ENCODE results near the gene SRRM4.

SRRM4 gene

DNA sequence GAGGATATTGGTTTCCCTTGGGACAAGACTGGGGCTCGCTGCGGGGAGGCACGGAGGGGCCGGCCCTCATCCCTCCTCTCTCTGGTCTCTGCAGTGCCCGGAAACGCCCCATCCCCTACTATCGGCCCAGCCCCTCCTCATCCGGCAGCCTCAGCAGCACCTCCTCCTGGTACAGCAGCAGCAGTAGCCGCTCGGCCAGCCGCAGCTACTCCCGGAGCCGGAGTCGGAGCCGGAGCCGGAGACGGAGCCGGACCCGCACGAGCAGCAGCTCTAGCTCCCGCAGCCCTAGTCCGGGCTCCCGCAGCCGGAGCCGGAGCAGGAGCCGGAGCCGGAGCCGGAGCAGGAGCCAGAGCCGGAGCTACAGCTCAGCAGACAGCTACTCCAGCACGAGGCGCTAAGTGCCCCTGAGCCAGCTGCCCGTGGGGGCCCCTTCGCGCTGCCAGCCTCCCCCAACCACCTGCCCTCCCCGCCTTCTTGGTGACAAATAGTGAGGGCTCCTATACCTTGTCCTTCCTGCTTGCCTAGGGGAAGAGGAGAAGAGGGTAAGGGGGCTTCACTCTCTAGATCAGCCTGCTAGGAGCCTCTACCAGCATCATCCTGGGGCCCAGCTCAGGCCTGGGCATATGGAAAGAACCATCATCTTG lies 175.2 kb downstream of the SRRM4 start:
- H3K36me3 ChIP-seq (ENCODE audit: control insufficient read depth in 1 of 2, insufficient read depth in 2 of 2, low read length in 2 of 2): no peaks in the 10 kb centered on the region
- H3K27me3 ChIP-seq (ENCODE audit: low read depth, low read length): no peaks in the 10 kb centered on the region
- no peak overlapping the region for H3K4me3 ChIP-seq (ENCODE audit: low read depth in 1 of 2, low read length in 2 of 2)
- no peak overlapping the region for H3K27ac ChIP-seq (ENCODE audit: low read length)
- H3K4me1 ChIP-seq (ENCODE audit: control insufficient read depth in 1 of 2, insufficient read depth in 2 of 2, low read length in 2 of 2): no peaks in the 10 kb centered on the region
- peaks cover 0 to 2% of the 10 kb centered on the region in 2 donors for H3K9me3 ChIP-seq (ENCODE audit: control insufficient read depth in 1 of 2, low read length in 2 of 2)

DNA sequence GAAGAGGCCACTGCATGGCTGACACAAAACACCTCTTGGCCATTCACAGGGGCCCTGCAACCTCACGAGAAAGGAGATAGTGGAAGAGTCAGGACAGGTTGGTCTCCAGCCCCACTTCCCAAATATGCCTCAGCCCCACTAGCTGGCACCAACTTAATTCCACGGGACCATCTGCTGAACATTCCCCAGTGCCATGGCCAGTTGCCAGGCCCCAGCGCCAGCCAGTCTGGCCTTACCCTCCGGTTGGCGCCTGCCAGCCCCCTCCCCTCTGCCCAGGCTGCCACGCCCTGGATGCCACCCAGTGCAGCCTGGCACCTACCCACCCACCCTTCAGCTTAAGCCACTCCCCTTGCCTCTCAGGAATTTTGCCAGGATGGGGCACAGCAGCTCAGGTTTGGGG lies 176.2 kb downstream of the SRRM4 start:
- Histone ChIP-seq H3K27me3 (ENCODE audit: low read depth, low read length) (no peaks in the 10 kb centered on the region), H3K27ac (ENCODE audit: low read length) (no peak overlapping the region), H3K4me3 (ENCODE audit: low read depth in 1 of 2, low read length in 2 of 2) (no peak overlapping the region)

DNA sequence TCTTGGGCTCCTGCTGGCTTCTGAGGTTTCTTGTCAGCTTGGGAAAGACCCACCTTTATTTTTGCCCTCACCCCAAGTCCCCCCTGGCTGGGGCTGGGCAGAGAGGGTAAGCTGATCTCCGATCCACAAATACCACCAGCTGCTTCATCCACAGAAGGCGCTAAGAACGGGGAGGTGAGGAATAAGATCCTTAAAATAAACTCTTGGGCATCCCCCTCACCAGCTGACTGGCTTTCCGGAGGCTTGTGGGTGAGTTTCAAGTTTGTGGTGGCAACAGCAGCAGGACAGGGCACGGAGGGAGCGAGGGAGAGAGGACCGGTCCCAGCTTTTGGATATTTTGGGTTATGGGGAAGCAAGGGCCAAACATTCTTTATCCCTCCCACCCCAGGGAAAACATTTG lies 176.6 kb downstream of the SRRM4 start:
- no peaks in the 10 kb centered on the region for H3K4me1 ChIP-seq (ENCODE audit: control insufficient read depth in 1 of 2, insufficient read depth in 2 of 2, low read length in 2 of 2)
- H3K27me3 ChIP-seq (ENCODE audit: low read depth, low read length): no peaks in the 10 kb centered on the region
- H3K4me3 ChIP-seq (ENCODE audit: low read depth in 1 of 2, low read length in 2 of 2): no peak overlapping the region
- H3K36me3 ChIP-seq (ENCODE audit: control insufficient read depth in 1 of 2, insufficient read depth in 2 of 2, low read length in 2 of 2): no peaks in the 10 kb centered on the region
- H3K9me3 ChIP-seq (ENCODE audit: control insufficient read depth in 1 of 2, low read length in 2 of 2): no peaks in the 10 kb centered on the region
- H3K27ac ChIP-seq (ENCODE audit: low read length): no peak overlapping the region

More for the DNA sequence above, 176.2 kb downstream of the SRRM4 start:
- no peaks in the 10 kb centered on the region for H3K36me3 ChIP-seq (ENCODE audit: control insufficient read depth in 1 of 2, insufficient read depth in 2 of 2, low read length in 2 of 2)
- no peaks in the 10 kb centered on the region for H3K9me3 ChIP-seq (ENCODE audit: control insufficient read depth in 1 of 2, low read length in 2 of 2)
- no peaks in the 10 kb centered on the region for H3K4me1 ChIP-seq (ENCODE audit: control insufficient read depth in 1 of 2, insufficient read depth in 2 of 2, low read length in 2 of 2)

DNA sequence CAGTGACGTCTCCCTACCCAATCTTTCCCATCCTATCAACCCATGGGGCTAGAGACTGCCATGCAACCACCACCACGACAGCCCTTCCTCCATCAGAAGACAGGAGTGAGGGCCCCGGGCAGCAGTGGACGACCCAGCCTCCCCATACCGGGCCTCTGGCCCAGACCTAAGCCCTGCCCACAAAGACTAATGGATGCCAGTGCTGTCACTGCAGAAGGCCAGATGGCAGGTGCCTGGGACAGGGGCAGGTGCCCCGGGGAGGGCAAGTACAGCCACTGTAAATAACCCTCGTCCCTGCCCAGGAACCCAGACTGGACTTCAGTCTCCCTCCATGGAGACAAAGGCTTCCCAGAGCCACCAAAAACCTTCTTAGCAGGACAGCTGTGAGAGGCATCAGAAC lies 177.1 kb downstream of the SRRM4 start:
- Histone ChIP-seq H3K4me3 (ENCODE audit: low read depth in 1 of 2, low read length in 2 of 2) (no peak overlapping the region), H3K9me3 (ENCODE audit: control insufficient read depth in 1 of 2, low read length in 2 of 2) (no peaks in the 10 kb centered on the region), H3K36me3 (ENCODE audit: control insufficient read depth in 1 of 2, insufficient read depth in 2 of 2, low read length in 2 of 2) (no peaks in the 10 kb centered on the region), H3K4me1 (ENCODE audit: control insufficient read depth in 1 of 2, insufficient read depth in 2 of 2, low read length in 2 of 2) (no peaks in the 10 kb centered on the region), H3K27ac (ENCODE audit: low read length) (no peak overlapping the region), H3K27me3 (ENCODE audit: low read depth, low read length) (no peaks in the 10 kb centered on the region)

DNA sequence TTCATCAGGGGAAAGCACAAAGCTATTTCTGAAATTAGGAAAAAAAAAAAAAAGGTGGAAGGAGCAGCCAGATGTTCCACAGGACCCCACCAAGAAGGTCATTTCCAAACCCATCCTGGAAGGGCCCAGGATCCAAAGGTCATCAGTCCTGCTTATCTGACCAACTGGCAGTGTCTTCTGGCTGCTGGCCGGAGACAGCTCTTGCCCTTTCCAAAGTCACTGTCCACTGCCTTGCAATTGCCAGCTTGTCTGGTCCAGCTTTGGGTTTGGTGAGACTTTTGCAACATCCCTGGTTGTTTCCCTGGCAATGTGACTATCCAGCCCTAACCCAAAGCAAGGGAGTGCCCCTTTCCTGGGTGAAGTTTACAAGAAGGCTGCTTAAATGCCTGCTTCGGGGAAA lies 178.5 kb downstream of the SRRM4 start:
- Histone ChIP-seq H3K27me3 (ENCODE audit: low read depth, low read length) (no peaks in the 10 kb centered on the region), H3K4me3 (ENCODE audit: low read depth in 1 of 2, low read length in 2 of 2) (no peak overlapping the region), H3K27ac (ENCODE audit: low read length) (no peak overlapping the region), H3K36me3 (ENCODE audit: control insufficient read depth in 1 of 2, insufficient read depth in 2 of 2, low read length in 2 of 2) (no peaks in the 10 kb centered on the region), H3K4me1 (ENCODE audit: control insufficient read depth in 1 of 2, insufficient read depth in 2 of 2, low read length in 2 of 2) (no peaks in the 10 kb centered on the region), H3K9me3 (ENCODE audit: control insufficient read depth in 1 of 2, low read length in 2 of 2) (no peaks in the 10 kb centered on the region)

DNA sequence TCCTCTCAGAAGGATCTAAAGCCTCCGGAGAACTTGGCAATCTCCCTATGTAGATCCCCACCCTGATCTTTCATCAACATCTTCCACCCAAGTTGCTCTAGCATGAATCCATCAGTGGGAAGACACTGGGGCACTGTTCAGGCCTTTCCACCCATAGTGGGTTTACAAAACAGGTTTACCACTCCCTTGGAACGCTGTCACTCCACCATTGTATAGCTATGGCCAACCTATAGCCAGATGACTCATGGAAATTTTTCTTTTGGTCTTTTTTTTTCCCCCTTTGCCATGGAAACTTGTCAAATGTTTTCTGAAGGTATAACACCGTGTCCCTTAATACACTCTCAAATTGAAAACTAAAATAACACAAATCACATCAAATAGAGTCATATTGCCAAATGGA lies 186.6 kb downstream of the SRRM4 start:
- Histone ChIP-seq H3K9me3 (ENCODE audit: control insufficient read depth in 1 of 2, low read length in 2 of 2) (no peaks in the 10 kb centered on the region), H3K36me3 (ENCODE audit: control insufficient read depth in 1 of 2, insufficient read depth in 2 of 2, low read length in 2 of 2) (no peaks in the 10 kb centered on the region), H3K4me3 (ENCODE audit: low read depth in 1 of 2, low read length in 2 of 2) (no peak overlapping the region), H3K27ac (ENCODE audit: low read length) (no peak overlapping the region), H3K4me1 (ENCODE audit: control insufficient read depth in 1 of 2, insufficient read depth in 2 of 2, low read length in 2 of 2) (no peaks in the 10 kb centered on the region), H3K27me3 (ENCODE audit: low read depth, low read length) (no peaks in the 10 kb centered on the region)

DNA sequence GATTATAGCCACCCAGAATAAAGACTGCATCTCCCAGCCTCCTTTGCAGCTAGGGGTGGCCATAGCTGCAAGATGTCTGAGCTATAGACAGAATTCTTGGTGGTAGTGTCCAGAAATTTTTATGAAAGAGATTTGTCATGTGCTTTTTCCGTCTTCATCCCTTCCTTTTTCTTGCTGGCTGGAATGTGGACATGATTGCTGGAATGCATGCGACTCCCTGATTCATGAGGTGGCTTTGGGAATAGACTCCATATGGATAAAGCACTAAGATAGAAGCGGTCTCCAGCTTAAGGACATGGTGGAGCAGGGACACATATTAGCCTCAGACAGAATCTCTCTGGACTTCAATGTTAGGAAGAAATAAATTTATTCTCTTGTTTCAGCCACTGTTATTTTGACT lies 187.4 kb downstream of the SRRM4 start:
- H3K36me3 ChIP-seq (ENCODE audit: control insufficient read depth in 1 of 2, insufficient read depth in 2 of 2, low read length in 2 of 2): no peaks in the 10 kb centered on the region
- no peak overlapping the region for H3K4me3 ChIP-seq (ENCODE audit: low read depth in 1 of 2, low read length in 2 of 2)
- H3K27ac ChIP-seq (ENCODE audit: low read length): no peak overlapping the region
- H3K4me1 ChIP-seq (ENCODE audit: control insufficient read depth in 1 of 2, insufficient read depth in 2 of 2, low read length in 2 of 2): no peaks in the 10 kb centered on the region
- no peaks in the 10 kb centered on the region for H3K27me3 ChIP-seq (ENCODE audit: low read depth, low read length)
- no peaks in the 10 kb centered on the region for H3K9me3 ChIP-seq (ENCODE audit: control insufficient read depth in 1 of 2, low read length in 2 of 2)

DNA sequence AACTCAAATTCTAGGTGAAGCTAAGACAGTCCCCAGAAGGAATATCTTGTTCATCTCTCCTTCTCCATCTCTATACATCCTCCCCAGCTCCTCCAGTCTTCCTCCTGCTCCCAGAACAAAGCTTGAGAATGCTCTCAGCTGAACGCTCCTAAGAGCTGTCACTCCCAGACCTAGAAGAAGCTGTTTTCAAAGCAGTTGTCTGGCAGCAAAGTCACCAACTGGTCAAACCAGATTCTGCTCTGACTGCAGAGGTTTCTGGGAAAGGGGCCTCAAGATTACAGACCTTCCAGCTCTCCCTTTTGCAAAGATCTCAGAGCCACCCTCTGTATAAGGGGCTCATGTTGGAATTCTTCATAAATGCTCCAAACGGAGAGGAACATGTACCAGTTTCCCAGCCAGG lies 187.8 kb downstream of the SRRM4 start:
- no peak overlapping the region for H3K4me3 ChIP-seq (ENCODE audit: low read depth in 1 of 2, low read length in 2 of 2)
- H3K4me1 ChIP-seq (ENCODE audit: control insufficient read depth in 1 of 2, insufficient read depth in 2 of 2, low read length in 2 of 2): no peaks in the 10 kb centered on the region
- no peaks in the 10 kb centered on the region for H3K9me3 ChIP-seq (ENCODE audit: control insufficient read depth in 1 of 2, low read length in 2 of 2)
- no peak overlapping the region for H3K27ac ChIP-seq (ENCODE audit: low read length)
- H3K27me3 ChIP-seq (ENCODE audit: low read depth, low read length): no peaks in the 10 kb centered on the region
- no peaks in the 10 kb centered on the region for H3K36me3 ChIP-seq (ENCODE audit: control insufficient read depth in 1 of 2, insufficient read depth in 2 of 2, low read length in 2 of 2)

DNA sequence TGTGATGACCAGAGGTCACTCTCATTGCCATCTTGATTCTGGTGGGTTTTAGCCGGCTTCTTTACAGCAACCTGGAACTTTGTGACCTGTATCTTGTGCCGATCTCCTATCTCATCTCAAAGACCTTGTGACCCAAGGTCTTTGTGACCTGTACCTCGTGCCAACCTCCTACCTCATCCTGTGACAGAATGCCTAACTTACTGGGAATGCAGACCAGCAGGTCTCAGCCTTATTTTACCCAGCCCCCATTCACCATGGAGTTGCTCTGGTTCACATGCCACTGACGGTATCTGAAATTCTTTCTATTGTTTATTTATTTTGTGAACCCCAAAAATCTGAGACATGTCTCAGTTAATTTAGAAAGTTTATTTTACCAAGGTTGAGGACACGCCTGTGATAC lies 189.9 kb downstream of the SRRM4 start:
- H3K4me3 ChIP-seq (ENCODE audit: low read depth in 1 of 2, low read length in 2 of 2): no peak overlapping the region
- H3K27me3 ChIP-seq (ENCODE audit: low read depth, low read length): no peaks in the 10 kb centered on the region
- H3K4me1 ChIP-seq (ENCODE audit: control insufficient read depth in 1 of 2, insufficient read depth in 2 of 2, low read length in 2 of 2): no peaks in the 10 kb centered on the region
- H3K9me3 ChIP-seq (ENCODE audit: control insufficient read depth in 1 of 2, low read length in 2 of 2): no peaks in the 10 kb centered on the region
- no peaks in the 10 kb centered on the region for H3K36me3 ChIP-seq (ENCODE audit: control insufficient read depth in 1 of 2, insufficient read depth in 2 of 2, low read length in 2 of 2)
- H3K27ac ChIP-seq (ENCODE audit: low read length): no peak overlapping the region

DNA sequence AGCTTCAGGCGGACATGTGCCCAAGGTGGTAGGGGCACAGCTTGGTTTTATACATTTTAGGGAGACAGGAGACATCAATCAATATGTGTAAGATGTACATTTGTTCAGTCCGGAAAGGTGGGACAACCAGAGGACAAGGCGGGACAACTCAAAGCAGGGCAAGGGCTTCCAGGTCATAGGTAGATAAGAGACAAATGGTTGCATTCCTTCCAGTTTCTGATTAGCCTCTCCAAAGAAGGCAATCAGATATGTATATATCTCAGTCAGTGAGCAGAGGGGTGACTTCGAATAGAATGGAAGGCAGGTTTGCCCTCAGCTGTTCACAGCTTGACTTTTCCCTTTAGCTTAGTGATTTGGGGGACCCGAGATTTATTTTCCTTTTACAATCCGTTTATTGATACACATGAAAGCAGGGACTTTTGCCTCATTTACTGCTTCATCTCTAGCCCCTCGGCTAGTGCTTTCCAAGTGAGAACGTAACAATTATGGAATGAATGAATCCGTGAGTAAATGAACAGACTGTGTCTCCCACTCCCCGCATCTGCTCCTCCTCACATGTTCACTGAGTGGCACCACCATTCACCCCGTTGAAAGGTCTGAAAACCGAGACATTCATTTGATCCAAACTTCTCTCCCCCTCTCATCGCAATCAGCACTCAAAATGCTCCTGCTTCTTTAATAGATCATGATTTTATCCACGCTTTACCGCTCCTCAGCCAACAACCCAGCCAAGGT lies 190.5 kb downstream of the SRRM4 start:
- Histone ChIP-seq H3K27ac (ENCODE audit: low read length) (no peak overlapping the region), H3K27me3 (ENCODE audit: low read depth, low read length) (no peaks in the 10 kb centered on the region), H3K4me3 (ENCODE audit: low read depth in 1 of 2, low read length in 2 of 2) (no peak overlapping the region), H3K36me3 (ENCODE audit: control insufficient read depth in 1 of 2, insufficient read depth in 2 of 2, low read length in 2 of 2) (no peaks in the 10 kb centered on the region), H3K4me1 (ENCODE audit: control insufficient read depth in 1 of 2, insufficient read depth in 2 of 2, low read length in 2 of 2) (no peaks in the 10 kb centered on the region), H3K9me3 (ENCODE audit: control insufficient read depth in 1 of 2, low read length in 2 of 2) (no peaks in the 10 kb centered on the region)

DNA sequence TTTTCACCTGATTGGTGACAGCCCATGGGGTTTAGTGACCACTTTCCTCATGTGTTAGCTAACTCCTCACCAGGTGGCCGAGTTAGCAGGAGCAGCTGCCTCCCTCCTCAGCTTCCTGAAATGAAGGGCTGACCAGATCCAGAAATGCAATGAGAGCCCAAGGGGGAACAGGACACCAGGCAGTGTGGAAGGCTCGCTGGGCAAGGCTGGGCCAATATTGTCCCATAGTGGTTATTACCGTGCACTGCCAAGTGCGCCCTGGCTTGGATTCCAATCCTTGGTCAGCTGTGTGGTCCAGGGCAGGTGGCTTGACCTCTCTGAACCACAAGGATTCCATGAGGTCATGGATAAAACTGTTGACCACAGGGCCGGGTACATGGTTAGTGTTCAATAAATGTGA lies 193.7 kb downstream of the SRRM4 start:
- H3K27ac ChIP-seq (ENCODE audit: low read length): no peak overlapping the region
- no peak overlapping the region for H3K4me3 ChIP-seq (ENCODE audit: low read depth in 1 of 2, low read length in 2 of 2)
- peaks cover 0 to 6% of the 10 kb centered on the region in 2 donors for H3K4me1 ChIP-seq (ENCODE audit: control insufficient read depth in 1 of 2, insufficient read depth in 2 of 2, low read length in 2 of 2)
- H3K36me3 ChIP-seq (ENCODE audit: control insufficient read depth in 1 of 2, insufficient read depth in 2 of 2, low read length in 2 of 2): no peaks in the 10 kb centered on the region
- no peaks in the 10 kb centered on the region for H3K9me3 ChIP-seq (ENCODE audit: control insufficient read depth in 1 of 2, low read length in 2 of 2)
- no peaks in the 10 kb centered on the region for H3K27me3 ChIP-seq (ENCODE audit: low read depth, low read length)

All from muscle layer of duodenum (tissue), 2 donors.